ENCODE measurements around the gene ETV3L.

The ETV3L gene

DNA sequence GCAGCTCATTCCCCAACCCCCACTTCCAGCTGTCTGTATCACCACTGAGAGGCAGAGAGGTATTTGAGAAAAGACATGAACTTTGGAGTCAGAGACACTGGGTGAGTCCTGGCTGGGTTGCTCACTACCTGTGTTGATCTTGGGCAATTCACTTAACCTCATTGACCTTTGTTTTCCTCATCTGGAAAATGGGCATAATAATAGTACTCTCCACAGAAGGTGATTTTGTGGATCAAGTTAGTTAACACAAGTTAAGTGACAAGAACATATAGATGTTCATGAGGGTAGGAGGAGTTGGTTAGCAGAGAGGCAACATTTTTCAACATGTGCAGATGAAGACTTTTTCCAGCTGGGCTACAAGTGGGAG lies 17.1 kb upstream of the ETV3L start:
- TF ChIP-seq TAF1 (IDR thresholded peaks at IDR 0.05; ENCODE audit: borderline replicate concordance, insufficient read depth, low read length) = no peak
- no peak for TF ChIP-seq FOXP2 (optimal IDR thresholded peaks at IDR 0.05; ENCODE audit: borderline replicate concordance, extremely low read depth, extremely low read length, insufficient read depth)
- TF ChIP-seq POLR2AphosphoS5 (IDR thresholded peaks at IDR 0.05; ENCODE audit: low read depth, low read length) = no peak
- TF ChIP-seq SIN3A (IDR thresholded peaks at IDR 0.05; ENCODE audit: borderline replicate concordance, insufficient read depth, low read length) = no peak

GRCh38 chr1:157115851-157116736 lies 16.5 kb upstream of the ETV3L start:
- no peak for TF ChIP-seq SIN3A (IDR thresholded peaks at IDR 0.05; ENCODE audit: borderline replicate concordance, insufficient read depth, low read length)
- TF ChIP-seq POLR2AphosphoS5 (IDR thresholded peaks at IDR 0.05; ENCODE audit: low read depth, low read length) = no peak
- no peak for TF ChIP-seq TAF1 (IDR thresholded peaks at IDR 0.05; ENCODE audit: borderline replicate concordance, insufficient read depth, low read length)
- TF ChIP-seq, protein P1, sequence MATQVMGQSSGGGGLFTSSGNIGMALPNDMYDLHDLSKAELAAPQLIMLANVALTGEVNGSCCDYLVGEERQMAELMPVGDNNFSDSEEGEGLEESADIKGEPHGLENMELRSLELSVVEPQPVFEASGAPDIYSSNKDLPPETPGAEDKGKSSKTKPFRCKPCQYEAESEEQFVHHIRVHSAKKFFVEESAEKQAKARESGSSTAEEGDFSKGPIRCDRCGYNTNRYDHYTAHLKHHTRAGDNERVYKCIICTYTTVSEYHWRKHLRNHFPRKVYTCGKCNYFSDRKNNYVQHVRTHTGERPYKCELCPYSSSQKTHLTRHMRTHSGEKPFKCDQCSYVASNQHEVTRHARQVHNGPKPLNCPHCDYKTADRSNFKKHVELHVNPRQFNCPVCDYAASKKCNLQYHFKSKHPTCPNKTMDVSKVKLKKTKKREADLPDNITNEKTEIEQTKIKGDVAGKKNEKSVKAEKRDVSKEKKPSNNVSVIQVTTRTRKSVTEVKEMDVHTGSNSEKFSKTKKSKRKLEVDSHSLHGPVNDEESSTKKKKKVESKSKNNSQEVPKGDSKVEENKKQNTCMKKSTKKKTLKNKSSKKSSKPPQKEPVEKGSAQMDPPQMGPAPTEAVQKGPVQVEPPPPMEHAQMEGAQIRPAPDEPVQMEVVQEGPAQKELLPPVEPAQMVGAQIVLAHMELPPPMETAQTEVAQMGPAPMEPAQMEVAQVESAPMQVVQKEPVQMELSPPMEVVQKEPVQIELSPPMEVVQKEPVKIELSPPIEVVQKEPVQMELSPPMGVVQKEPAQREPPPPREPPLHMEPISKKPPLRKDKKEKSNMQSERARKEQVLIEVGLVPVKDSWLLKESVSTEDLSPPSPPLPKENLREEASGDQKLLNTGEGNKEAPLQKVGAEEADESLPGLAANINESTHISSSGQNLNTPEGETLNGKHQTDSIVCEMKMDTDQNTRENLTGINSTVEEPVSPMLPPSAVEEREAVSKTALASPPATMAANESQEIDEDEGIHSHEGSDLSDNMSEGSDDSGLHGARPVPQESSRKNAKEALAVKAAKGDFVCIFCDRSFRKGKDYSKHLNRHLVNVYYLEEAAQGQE (IDR thresholded peaks at IDR 0.05; ENCODE audit: insufficient read depth in 1 of 2, low read depth in 2 of 2, low read length in 2 of 2) = no peak
- TF ChIP-seq FOXP2 (optimal IDR thresholded peaks at IDR 0.05; ENCODE audit: borderline replicate concordance, extremely low read depth, extremely low read length, insufficient read depth) = no peak

- no peak for TF ChIP-seq FOXP2 (optimal IDR thresholded peaks at IDR 0.05; ENCODE audit: borderline replicate concordance, extremely low read depth, extremely low read length, insufficient read depth)
- no peak for TF ChIP-seq POLR2AphosphoS5 (IDR thresholded peaks at IDR 0.05; ENCODE audit: low read depth, low read length)
- TF ChIP-seq, protein P1 (IDR thresholded peaks at IDR 0.05; ENCODE audit: insufficient read depth in 1 of 2, low read depth in 2 of 2, low read length in 2 of 2) = no peak
- no peak for TF ChIP-seq SIN3A (IDR thresholded peaks at IDR 0.05; ENCODE audit: borderline replicate concordance, insufficient read depth, low read length)
- no peak for TF ChIP-seq TAF1 (IDR thresholded peaks at IDR 0.05; ENCODE audit: borderline replicate concordance, insufficient read depth, low read length)
Measured at GRCh38 chr1:157115429-157115838, 15.8 kb upstream of the ETV3L start.

DNA sequence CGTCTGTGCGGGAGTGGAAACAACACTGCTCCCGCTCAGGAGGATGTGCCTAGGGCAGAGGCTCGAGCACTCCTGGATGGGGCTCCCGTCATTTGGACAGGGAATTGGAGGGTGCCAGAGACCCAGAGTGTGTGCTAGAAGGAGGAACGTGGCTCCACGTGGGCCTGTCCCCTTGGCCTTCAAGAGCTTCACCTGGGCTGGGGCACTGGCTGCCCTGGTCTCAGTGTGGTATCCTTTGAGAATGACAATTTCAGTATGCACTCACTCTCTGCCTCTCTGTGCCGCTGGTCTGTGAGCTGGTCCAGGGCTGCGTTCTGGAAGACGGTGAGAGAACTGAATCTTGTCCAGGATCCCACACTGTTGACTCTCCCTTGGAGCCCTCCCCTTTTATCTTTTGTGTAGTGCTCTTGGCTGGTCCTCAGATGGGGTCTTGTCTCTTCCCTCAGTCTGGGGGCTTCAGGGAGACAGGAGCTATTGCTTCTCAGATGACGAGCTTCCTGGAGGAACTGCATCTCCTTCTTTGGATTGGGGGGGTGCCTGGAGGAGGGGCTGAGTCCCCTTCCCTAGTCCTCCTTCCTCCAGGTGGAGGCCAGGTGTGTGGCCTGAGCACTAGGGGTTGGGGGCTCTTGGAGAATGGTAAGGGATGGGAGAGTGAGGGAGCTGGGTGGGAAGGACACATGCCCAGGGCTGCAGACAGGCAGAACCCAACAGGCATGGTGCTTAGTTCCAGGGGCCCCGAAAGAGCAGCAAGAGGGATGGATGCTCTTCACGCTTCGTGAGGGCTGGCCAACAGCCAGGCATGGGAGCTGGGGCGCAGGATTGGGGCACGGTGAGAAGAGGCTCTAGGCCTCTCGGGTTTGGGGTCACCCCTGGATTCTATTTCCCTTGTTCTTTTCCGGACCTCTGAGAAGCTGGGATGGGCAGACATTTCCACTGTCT lies 14.8 kb upstream of the ETV3L start:
- TF ChIP-seq TAF1 (IDR thresholded peaks at IDR 0.05; ENCODE audit: borderline replicate concordance, insufficient read depth, low read length) = no peak
- no peak for TF ChIP-seq SIN3A (IDR thresholded peaks at IDR 0.05; ENCODE audit: borderline replicate concordance, insufficient read depth, low read length)
- TF ChIP-seq POLR2AphosphoS5 (IDR thresholded peaks at IDR 0.05; ENCODE audit: low read depth, low read length) = no peak
- TF ChIP-seq FOXP2 (optimal IDR thresholded peaks at IDR 0.05; ENCODE audit: borderline replicate concordance, extremely low read depth, extremely low read length, insufficient read depth) = no peak
- TF ChIP-seq, protein P1 (IDR thresholded peaks at IDR 0.05; ENCODE audit: insufficient read depth in 1 of 2, low read depth in 2 of 2, low read length in 2 of 2) = no peak

DNA sequence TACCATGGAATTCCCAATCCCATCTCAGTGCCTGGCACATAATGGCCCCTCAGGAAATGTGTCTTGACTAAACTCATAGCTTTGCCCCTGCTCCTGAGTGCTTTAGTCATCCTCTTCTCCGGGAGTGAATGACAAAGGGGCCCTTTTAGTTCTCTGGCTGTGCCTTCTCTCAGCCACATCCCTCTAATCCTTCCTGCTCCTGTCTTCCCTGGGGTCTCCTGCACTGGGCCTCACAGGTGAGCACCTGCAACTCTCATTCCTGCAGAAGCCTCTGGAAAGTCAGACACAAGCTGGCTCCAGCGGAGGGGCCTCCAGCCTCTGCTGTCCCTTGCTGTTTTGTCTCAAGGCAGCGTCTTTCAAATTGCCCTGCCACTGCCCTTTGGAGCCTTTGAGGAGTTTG lies 14.0 kb upstream of the ETV3L start:
- no peak for TF ChIP-seq FOXP2 (optimal IDR thresholded peaks at IDR 0.05; ENCODE audit: borderline replicate concordance, extremely low read depth, extremely low read length, insufficient read depth)
- no peak for TF ChIP-seq TAF1 (IDR thresholded peaks at IDR 0.05; ENCODE audit: borderline replicate concordance, insufficient read depth, low read length)

Measured in PFSK-1 (cell line).